GM23338 (cell line): ENCODE results near the gene ADAMTS19. TPM values are rescaled to one million over a fixed set of nuclear protein-coding genes. Genes with fewer than 3 reads are reported as not detected.

Experiments
- EZH2 ChIP-seq: fragments of 200-600 bp; sonication (generic); IDR thresholded peaks from one replicate; pipeline ENCODE4 v1.8.0; 2017; ENCODE audit warnings: antibody characterized with exemption, mild to moderate bottlenecking, low read depth; ENCODE audit not compliant: unreplicated experiment
- JUNB ChIP-seq: IDR thresholded peaks from one replicate; pipeline ENCODE4 v1.6.1; 2016; ENCODE audit warnings: antibody characterized with exemption; ENCODE audit not compliant: unreplicated experiment
- POLR2AphosphoS5 ChIP-seq: IDR thresholded peaks from 2 replicates; pipeline ENCODE4 v1.6.1; 2016; ENCODE audit warnings: antibody characterized with exemption, low read depth
- ZNF114 ChIP-seq: fragments of 250-450 bp; sonication (Bioruptor Pico); IDR thresholded peaks from 2 replicates; pipeline ENCODE4 v1.5.0; 2020; ENCODE audit warnings: mild to moderate bottlenecking, moderate library complexity
- ZNF331 ChIP-seq: fragments of 250-450 bp; sonication (Bioruptor Pico); IDR thresholded peaks from 2 replicates; pipeline ENCODE4 v1.5.0; 2020; ENCODE audit warnings: low read depth, mild to moderate bottlenecking, moderate library complexity
- polyA plus RNA-seq: library from polyadenylated mRNA; unstranded; fragments of >200 nt; fragmentation: Nextera tagmentation; extraction: Ambion mirVana; gene quantifications from 2 replicates; pipeline ENCODE4 v1.2.1, GENCODE V29; 2016
- total RNA-seq: library from RNA; depleted of rRNA; stranded (reverse); fragments of >200 nt; shearing (Covaris generic); gene quantifications from 2 replicates; pipeline ENCODE4 v1.2.3, GENCODE V29; 2014
- TF ChIP-seq, protein P1 (sequence below): fragments of 250-450 bp; sonication (Bioruptor Pico); IDR thresholded peaks from 2 replicates; pipeline ENCODE4 v1.5.0; 2020; ENCODE audit warnings: mild to moderate bottlenecking, moderate library complexity
- TF ChIP-seq, protein P2 (sequence below): IDR thresholded peaks from 2 replicates; pipeline ENCODE4 v1.6.1; 2016; ENCODE audit warnings: antibody characterized with exemption

The ADAMTS19 gene
- total and polyA plus RNA-seq, 2 experiments from 2014 or later, result 6.0 to 27.4 TPM

DNA sequence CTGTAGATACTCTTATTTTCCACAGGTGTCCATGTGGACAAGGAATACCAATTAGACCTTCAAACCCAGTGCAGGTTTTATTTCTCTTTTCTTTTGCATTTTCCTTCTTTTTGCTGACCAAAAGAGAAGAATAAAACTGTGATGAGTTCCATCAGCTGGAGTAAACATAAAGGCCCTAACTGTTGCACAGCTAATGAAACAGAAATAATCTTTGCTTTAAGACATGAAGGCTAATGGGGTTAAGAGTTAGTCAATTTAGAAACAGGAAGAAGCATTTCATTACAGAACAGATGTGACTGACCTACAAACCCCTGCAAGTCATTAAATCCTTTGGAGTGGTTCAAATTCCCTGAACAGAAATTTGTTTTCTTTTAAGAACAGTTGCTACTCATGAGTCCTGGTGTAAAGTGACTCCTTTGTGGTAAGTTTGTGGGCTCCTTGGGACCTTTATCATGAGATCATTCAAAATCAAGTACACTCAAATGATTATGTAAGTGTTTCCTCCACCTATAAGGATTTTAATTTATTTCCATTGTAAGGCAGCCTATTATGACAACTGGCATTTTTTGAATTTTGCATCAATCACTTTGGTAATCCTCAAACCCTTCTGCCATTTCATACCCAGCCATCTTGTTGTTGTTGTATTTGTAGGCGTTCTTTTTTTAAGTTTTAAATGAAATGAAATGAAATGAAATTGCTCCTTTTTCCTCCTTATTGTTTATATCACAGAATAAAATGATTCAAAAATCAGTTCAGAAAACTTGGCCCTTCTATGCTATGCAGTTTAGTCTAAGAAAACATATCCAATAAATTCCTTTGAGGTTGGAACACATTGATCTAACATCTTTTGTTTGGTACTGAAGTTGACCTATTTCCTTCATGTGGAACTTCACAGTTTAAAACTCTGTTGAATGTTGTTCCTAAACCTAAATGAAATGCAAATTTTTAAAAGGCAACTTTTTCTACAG lies 289.1 kb downstream of the ADAMTS19 start (continued):
- TF ChIP-seq, protein P1, sequence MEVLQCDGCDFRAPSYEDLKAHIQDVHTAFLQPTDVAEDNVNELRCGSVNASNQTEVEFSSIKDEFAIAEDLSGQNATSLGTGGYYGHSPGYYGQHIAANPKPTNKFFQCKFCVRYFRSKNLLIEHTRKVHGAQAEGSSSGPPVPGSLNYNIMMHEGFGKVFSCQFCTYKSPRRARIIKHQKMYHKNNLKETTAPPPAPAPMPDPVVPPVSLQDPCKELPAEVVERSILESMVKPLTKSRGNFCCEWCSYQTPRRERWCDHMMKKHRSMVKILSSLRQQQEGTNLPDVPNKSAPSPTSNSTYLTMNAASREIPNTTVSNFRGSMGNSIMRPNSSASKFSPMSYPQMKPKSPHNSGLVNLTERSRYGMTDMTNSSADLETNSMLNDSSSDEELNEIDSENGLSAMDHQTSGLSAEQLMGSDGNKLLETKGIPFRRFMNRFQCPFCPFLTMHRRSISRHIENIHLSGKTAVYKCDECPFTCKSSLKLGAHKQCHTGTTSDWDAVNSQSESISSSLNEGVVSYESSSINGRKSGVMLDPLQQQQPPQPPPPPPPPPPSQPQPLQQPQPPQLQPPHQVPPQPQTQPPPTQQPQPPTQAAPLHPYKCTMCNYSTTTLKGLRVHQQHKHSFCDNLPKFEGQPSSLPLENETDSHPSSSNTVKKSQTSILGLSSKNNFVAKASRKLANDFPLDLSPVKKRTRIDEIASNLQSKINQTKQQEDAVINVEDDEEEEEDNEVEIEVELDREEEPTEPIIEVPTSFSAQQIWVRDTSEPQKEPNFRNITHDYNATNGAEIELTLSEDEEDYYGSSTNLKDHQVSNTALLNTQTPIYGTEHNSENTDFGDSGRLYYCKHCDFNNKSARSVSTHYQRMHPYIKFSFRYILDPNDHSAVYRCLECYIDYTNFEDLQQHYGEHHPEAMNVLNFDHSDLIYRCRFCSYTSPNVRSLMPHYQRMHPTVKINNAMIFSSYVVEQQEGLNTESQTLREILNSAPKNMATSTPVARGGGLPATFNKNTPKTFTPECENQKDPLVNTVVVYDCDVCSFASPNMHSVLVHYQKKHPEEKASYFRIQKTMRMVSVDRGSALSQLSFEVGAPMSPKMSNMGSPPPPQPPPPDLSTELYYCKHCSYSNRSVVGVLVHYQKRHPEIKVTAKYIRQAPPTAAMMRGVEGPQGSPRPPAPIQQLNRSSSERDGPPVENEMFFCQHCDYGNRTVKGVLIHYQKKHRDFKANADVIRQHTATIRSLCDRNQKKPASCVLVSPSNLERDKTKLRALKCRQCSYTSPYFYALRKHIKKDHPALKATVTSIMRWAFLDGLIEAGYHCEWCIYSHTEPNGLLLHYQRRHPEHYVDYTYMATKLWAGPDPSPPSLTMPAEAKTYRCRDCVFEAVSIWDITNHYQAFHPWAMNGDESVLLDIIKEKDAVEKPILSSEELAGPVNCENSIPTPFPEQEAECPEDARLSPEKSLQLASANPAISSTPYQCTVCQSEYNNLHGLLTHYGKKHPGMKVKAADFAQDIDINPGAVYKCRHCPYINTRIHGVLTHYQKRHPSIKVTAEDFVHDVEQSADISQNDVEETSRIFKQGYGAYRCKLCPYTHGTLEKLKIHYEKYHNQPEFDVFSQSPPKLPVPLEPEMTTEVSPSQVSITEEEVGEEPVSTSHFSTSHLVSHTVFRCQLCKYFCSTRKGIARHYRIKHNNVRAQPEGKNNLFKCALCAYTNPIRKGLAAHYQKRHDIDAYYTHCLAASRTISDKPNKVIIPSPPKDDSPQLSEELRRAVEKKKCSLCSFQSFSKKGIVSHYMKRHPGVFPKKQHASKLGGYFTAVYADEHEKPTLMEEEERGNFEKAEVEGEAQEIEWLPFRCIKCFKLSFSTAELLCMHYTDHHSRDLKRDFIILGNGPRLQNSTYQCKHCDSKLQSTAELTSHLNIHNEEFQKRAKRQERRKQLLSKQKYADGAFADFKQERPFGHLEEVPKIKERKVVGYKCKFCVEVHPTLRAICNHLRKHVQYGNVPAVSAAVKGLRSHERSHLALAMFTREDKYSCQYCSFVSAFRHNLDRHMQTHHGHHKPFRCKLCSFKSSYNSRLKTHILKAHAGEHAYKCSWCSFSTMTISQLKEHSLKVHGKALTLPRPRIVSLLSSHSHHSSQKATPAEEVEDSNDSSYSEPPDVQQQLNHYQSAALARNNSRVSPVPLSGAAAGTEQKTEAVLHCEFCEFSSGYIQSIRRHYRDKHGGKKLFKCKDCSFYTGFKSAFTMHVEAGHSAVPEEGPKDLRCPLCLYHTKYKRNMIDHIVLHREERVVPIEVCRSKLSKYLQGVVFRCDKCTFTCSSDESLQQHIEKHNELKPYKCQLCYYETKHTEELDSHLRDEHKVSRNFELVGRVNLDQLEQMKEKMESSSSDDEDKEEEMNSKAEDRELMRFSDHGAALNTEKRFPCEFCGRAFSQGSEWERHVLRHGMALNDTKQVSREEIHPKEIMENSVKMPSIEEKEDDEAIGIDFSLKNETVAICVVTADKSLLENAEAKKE, result no peak
- TF ChIP-seq, protein P2, sequence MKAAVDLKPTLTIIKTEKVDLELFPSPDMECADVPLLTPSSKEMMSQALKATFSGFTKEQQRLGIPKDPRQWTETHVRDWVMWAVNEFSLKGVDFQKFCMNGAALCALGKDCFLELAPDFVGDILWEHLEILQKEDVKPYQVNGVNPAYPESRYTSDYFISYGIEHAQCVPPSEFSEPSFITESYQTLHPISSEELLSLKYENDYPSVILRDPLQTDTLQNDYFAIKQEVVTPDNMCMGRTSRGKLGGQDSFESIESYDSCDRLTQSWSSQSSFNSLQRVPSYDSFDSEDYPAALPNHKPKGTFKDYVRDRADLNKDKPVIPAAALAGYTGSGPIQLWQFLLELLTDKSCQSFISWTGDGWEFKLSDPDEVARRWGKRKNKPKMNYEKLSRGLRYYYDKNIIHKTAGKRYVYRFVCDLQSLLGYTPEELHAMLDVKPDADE, result no peak
- no peak for TF ChIP-seq ZNF114
- TF ChIP-seq EZH2, result no peak
- TF ChIP-seq ZNF331, result no peak
- no peak for TF ChIP-seq POLR2AphosphoS5
- TF ChIP-seq JUNB, result no peak
